ENCODE results near the gene MOSMO.
A peak's percentile ranks its signal among the peaks of the same experiment; 100 is the strongest.
"Not testable (repeated sequence)": the region's sequence is repeated elsewhere in the genome, so short reads cannot be mapped to it uniquely, and the experiment has no call there.

Gene MOSMO

GRCh38 chr16:22004341-22004740 is 3.6 kb upstream of the MOSMO start:
- peak; percentile 31 for DNase-seq

GRCh38 chr16:22005746-22006145 is 2.2 kb upstream of the MOSMO start:
- no peak for DNase-seq

GRCh38 chr16:22006636-22007035 is 1.3 kb upstream of the MOSMO start:
- no peak for DNase-seq

- DNase-seq = no peak
Measured at GRCh38 chr16:22007159-22007508, 777 bp upstream of the MOSMO start.

GRCh38 chr16:22008215-22009059 is 526 bp downstream of the MOSMO start:
- DNase-seq = no peak

GRCh38 chr16:22010902-22011301 is 3.0 kb downstream of the MOSMO start:
- no peak for DNase-seq

GRCh38 chr16:22012241-22012640 is 4.3 kb downstream of the MOSMO start:
- no peak for DNase-seq

GRCh38 chr16:22013486-22013885 is 5.6 kb downstream of the MOSMO start:
- no peak for DNase-seq

GRCh38 chr16:22014271-22014873 is 6.5 kb downstream of the MOSMO start:
- DNase-seq = no peak

- DNase-seq = no peak
Measured at GRCh38 chr16:22016927-22017326, 9.0 kb downstream of the MOSMO start.

- no peak for DNase-seq
Measured at GRCh38 chr16:22018559-22018958, 10.6 kb downstream of the MOSMO start.

GRCh38 chr16:22022151-22022550 is 14.2 kb downstream of the MOSMO start:
- DNase-seq = no peak

- DNase-seq = no peak
Measured at GRCh38 chr16:22023505-22023904, 15.6 kb downstream of the MOSMO start.

GRCh38 chr16:22024785-22025184 is 16.9 kb downstream of the MOSMO start:
- DNase-seq = not testable (repeated sequence)

GRCh38 chr16:22027633-22028032 is 19.7 kb downstream of the MOSMO start:
- DNase-seq = no peak

- DNase-seq = no peak
Measured at GRCh38 chr16:22029632-22030031, 21.7 kb downstream of the MOSMO start.

- no peak for DNase-seq
Measured at GRCh38 chr16:22030087-22030812, 22.3 kb downstream of the MOSMO start.

GRCh38 chr16:22031483-22032083 is 23.7 kb downstream of the MOSMO start:
- DNase-seq = no peak

GRCh38 chr16:22034503-22034902 is 26.6 kb downstream of the MOSMO start:
- DNase-seq = no peak

- DNase-seq = no peak
Measured at GRCh38 chr16:22035153-22035552, 27.2 kb downstream of the MOSMO start.

GRCh38 chr16:22043882-22044281 is 36.0 kb downstream of the MOSMO start:
- not testable (repeated sequence) for DNase-seq

GRCh38 chr16:22045888-22046287 is 38.0 kb downstream of the MOSMO start:
- not testable (repeated sequence) for DNase-seq

- no peak for DNase-seq
Measured at GRCh38 chr16:22050963-22051362, 43.1 kb downstream of the MOSMO start.

Data from midbrain (tissue), 1 donor.